ENCODE data around the gene PRPSAP2. TPM values are rescaled to one million over a fixed set of nuclear protein-coding genes. Genes with fewer than 3 reads are reported as not detected.

PRPSAP2 gene
- total RNA-seq, 2 donors from 2014 or later = 19.5 to 23.2 TPM

- no peak for DNase-seq (ENCODE audit: low spot score)
- H3K9me3 ChIP-seq = no peaks in the 10 kb centered on the region
- H3K27ac ChIP-seq = no peak overlapping the region
- H3K27me3 ChIP-seq = no peaks in the 10 kb centered on the region
- no peak overlapping the region for H3K4me3 ChIP-seq
- TF ChIP-seq CTCF (IDR thresholded peaks at IDR 0.05) = no peak
- no peaks in the 10 kb centered on the region for H3K36me3 ChIP-seq
- H3K4me1 ChIP-seq = peaks cover 0 to 9% of the 10 kb centered on the region in 2 donors
Observed at GRCh38 chr17:18851201-18851600, 6.7 kb upstream of the PRPSAP2 start.

GRCh38 chr17:18854956-18855355 lies 3.0 kb upstream of the PRPSAP2 start:
- Histone ChIP-seq H3K9me3 (no peaks in the 10 kb centered on the region), H3K4me3 (no peak overlapping the region), H3K4me1 (peaks cover 0 to 27% of the 10 kb centered on the region in 2 donors), H3K27me3 (no peaks in the 10 kb centered on the region), H3K27ac (no peak overlapping the region), H3K36me3 (no peaks in the 10 kb centered on the region)
- DNase-seq (ENCODE audit: low spot score) = no peak
- no peak for TF ChIP-seq CTCF (IDR thresholded peaks at IDR 0.05)

GRCh38 chr17:18855831-18856569 lies 1.9 kb upstream of the PRPSAP2 start:
- no peaks in the 10 kb centered on the region for H3K9me3 ChIP-seq
- H3K36me3 ChIP-seq = no peaks in the 10 kb centered on the region
- H3K4me3 ChIP-seq = peak overlapping the region; percentile 44 to 52

GRCh38 chr17:18856570-18856915 lies 1.4 kb upstream of the PRPSAP2 start:
- no peak for TF ChIP-seq CTCF (IDR thresholded peaks at IDR 0.05)
- Histone ChIP-seq H3K4me1 (peaks cover 0 to 27% of the 10 kb centered on the region in 2 donors), H3K4me3 (peak overlapping the region; percentile 44 to 52), H3K27ac (peak overlapping the region; percentile 87 to 92), H3K9me3 (no peaks in the 10 kb centered on the region), H3K36me3 (no peaks in the 10 kb centered on the region), H3K27me3 (no peaks in the 10 kb centered on the region)
- no peak for DNase-seq (ENCODE audit: low spot score)

More at GRCh38 chr17:18855831-18856569, 1.9 kb upstream of the PRPSAP2 start:
- peaks cover 0 to 27% of the 10 kb centered on the region in 2 donors for H3K4me1 ChIP-seq
- peak; percentile 98 for DNase-seq (ENCODE audit: low spot score)
- peak overlapping the region; percentile 87 to 92 for H3K27ac ChIP-seq
- no peaks in the 10 kb centered on the region for H3K27me3 ChIP-seq
- TF ChIP-seq CTCF (IDR thresholded peaks at IDR 0.05) = no peak

- TF ChIP-seq CTCF (IDR thresholded peaks at IDR 0.05) = no peak
- Histone ChIP-seq H3K9me3 (no peaks in the 10 kb centered on the region), H3K27ac (peak overlapping the region; percentile 92 to 93), H3K36me3 (no peaks in the 10 kb centered on the region), H3K4me1 (peaks cover 0 to 27% of the 10 kb centered on the region in 2 donors), H3K27me3 (no peaks in the 10 kb centered on the region), H3K4me3 (peak overlapping the region; percentile 80 to 84)
- DNase-seq (ENCODE audit: low spot score) = no peak
Observed at GRCh38 chr17:18858567-18859245, 775 bp downstream of the PRPSAP2 start.

All from right atrium auricular region (tissue), 2 donors.